GM12878 (cell line): Measurements from ENCODE around the gene GNG12. TPM values are rescaled to one million over a fixed set of nuclear protein-coding genes. Genes with fewer than 3 reads are reported as not detected.

Source experiments
- ATAC-seq: fragments of 200-7000 bp; cut with Tn5 transposase; 3 replicates; pipeline ENCODE4 v1.9.1; 2020; ENCODE audit warnings: mild to moderate bottlenecking, moderate library complexity
- BruUV-seq: library from RNA; stranded (reverse); fragments of 400-500 nt; replicated peaks from 2 replicates; lab custom pipeline; 2021; lab: Mats Ljungman, UMichigan
- CTCF ChIA-PET: fragments of 300-600 bp; sonication (Branson Sonifier 250); formaldehyde crosslinking; extraction: SDS; loops from one replicate; lab custom pipeline; 2021; ENCODE audit warnings: inconsistent platforms; lab: Yijun Ruan, JAX
- POLR2A ChIA-PET: fragments of 350-600 bp; formaldehyde crosslinking; extraction: SDS; loops from one replicate; lab custom pipeline; 2021; ENCODE audit warnings: inconsistent platforms; lab: Charles Lee
- RAD21 ChIA-PET: fragments of 300-600 bp; sonication (Branson Sonifier 250); formaldehyde crosslinking; loops from one replicate; lab custom pipeline; 2023; ENCODE audit warnings: antibody characterized with exemption; ENCODE audit not compliant: unreplicated experiment; lab: Charles Lee
- SMC1A ChIA-PET: fragments of 300-600 bp; sonication (Branson Sonifier 250); formaldehyde crosslinking; loops from one replicate; lab custom pipeline; 2023; ENCODE audit not compliant: unreplicated experiment, uncharacterized antibody; lab: Charles Lee
- DNase-seq: peaks from one replicate; pipeline ENCODE4 v3.0.0-alpha.2; 2011; ENCODE audit warnings: low read depth, low spot score
- FAIRE-seq: peaks from 3 replicates; lab custom pipeline; 2011; peaks lifted over from hg19 to GRCh38; lab: Jason Lieb, UNC
- H2AFZ ChIP-seq: 2 replicates; pipeline ENCODE4 v1.6.0; 2011; ENCODE audit warnings: low read depth, low read length, control low read depth; ENCODE audit not compliant: control insufficient read depth
- H3K27ac ChIP-seq: 2 replicates; pipeline ENCODE4 v1.5.1; 2011; ENCODE audit warnings: control low read depth; ENCODE audit not compliant: control insufficient read depth, insufficient read depth
- H3K27me3 ChIP-seq, 2 experiments: replicated peaks in 1 of 2; 2 replicates each; pipeline versions ENCODE4 v1.6.0 to v1.6.1; 2011; ENCODE audit warnings: low read length in 1 of 2; ENCODE audit not compliant: control insufficient read depth in 2 of 2, insufficient read depth in 2 of 2
- H3K36me3 ChIP-seq, 2 experiments: 2 replicates each; pipeline ENCODE4 v1.5.1; 2011; ENCODE audit warnings: low read length in 1 of 2; ENCODE audit not compliant: control insufficient read depth in 2 of 2, insufficient read depth in 2 of 2
- H3K4me1 ChIP-seq: 2 replicates; pipeline ENCODE4 v1.6.1; 2011; ENCODE audit warnings: mild to moderate bottlenecking, low read length, moderate library complexity, mixed read lengths; ENCODE audit not compliant: control insufficient read depth, insufficient read depth
- H3K4me2 ChIP-seq: 2 replicates; pipeline ENCODE4 v1.6.0; 2011; ENCODE audit warnings: control low read depth; ENCODE audit not compliant: control insufficient read depth, insufficient read depth
- H3K4me3 ChIP-seq: fragments of 200-600 bp; sonication (generic); 2 replicates; pipeline ENCODE4 v1.5.1; 2016
- H3K79me2 ChIP-seq: 2 replicates; pipeline ENCODE4 v1.6.0; 2011; ENCODE audit warnings: low read length; ENCODE audit not compliant: control insufficient read depth, insufficient read depth
- H3K9ac ChIP-seq: 2 replicates; pipeline ENCODE4 v1.8.0; 2011; ENCODE audit warnings: low read length, control low read depth, mixed read lengths; ENCODE audit not compliant: control insufficient read depth, insufficient read depth
- H3K9me3 ChIP-seq: replicated peaks from 3 replicates; pipeline ENCODE4 v1.5.1; 2011; ENCODE audit warnings: mild to moderate bottlenecking, low read length; ENCODE audit not compliant: control insufficient read depth, insufficient read depth
- H4K20me1 ChIP-seq: 2 replicates; pipeline ENCODE4 v1.6.0; 2011; ENCODE audit not compliant: control insufficient read depth, insufficient read depth
- CBX3 ChIP-seq: fragments of 200-600 bp; sonication (generic); IDR thresholded peaks from 2 replicates; pipeline ENCODE4 v1.6.1; 2016; ENCODE audit warnings: low read depth, borderline replicate concordance
- CHD1 ChIP-seq: IDR thresholded peaks from 2 replicates; pipeline ENCODE4 v1.6.1; 2012; ENCODE audit warnings: low read depth, low read length, improper control_type of control experiment
- FOXM1 ChIP-seq: IDR thresholded peaks from 2 replicates; pipeline ENCODE4 v1.6.1; 2012; ENCODE audit warnings: low read depth, mild to moderate bottlenecking, inconsistent platforms, low read length, moderate library complexity
- GABPA ChIP-seq: IDR thresholded peaks from 2 replicates; pipeline ENCODE4 v1.6.1; 2014; ENCODE audit warnings: antibody characterized with exemption, low read depth, mild to moderate bottlenecking, inconsistent platforms
- HCFC1 ChIP-seq: fragments of 150-350 bp; IDR thresholded peaks from 2 replicates; pipeline ENCODE4 v1.6.1; 2014; ENCODE audit warnings: low read length
- HDAC6 ChIP-seq: fragments of 200-600 bp; sonication (generic); IDR thresholded peaks from one replicate; pipeline ENCODE4 v1.8.0; 2017; ENCODE audit warnings: antibody characterized with exemption; ENCODE audit not compliant: unreplicated experiment
- RELA ChIP-seq: fragments of 450-650 bp; IDR thresholded peaks from 2 replicates; pipeline ENCODE4 v1.8.0; 2014; ENCODE audit warnings: borderline replicate concordance; ENCODE audit not compliant: partially characterized antibody
- SMAD5 ChIP-seq: IDR thresholded peaks from 2 replicates; pipeline ENCODE4 v1.6.1; 2016; ENCODE audit warnings: antibody characterized with exemption, low read depth
- TBL1XR1 ChIP-seq: IDR thresholded peaks from 2 replicates; pipeline ENCODE4 v1.6.1; 2012; ENCODE audit warnings: low read depth, low read length, improper control_type of control experiment
- YY1 ChIP-seq: IDR thresholded peaks from 2 replicates; pipeline ENCODE4 v1.6.1; 2011; ENCODE audit warnings: low read depth, mild to moderate bottlenecking, low read length
- ZNF24 ChIP-seq: fragments of 450-650 bp; IDR thresholded peaks from 2 replicates; pipeline ENCODE4 v1.6.1; 2017; ENCODE audit warnings: antibody characterized with exemption, mild to moderate bottlenecking
- ZNF592 ChIP-seq: fragments of 450-650 bp; IDR thresholded peaks from 2 replicates; pipeline ENCODE4 v1.6.1; 2017; ENCODE audit warnings: mild to moderate bottlenecking, moderate library complexity
- in situ Hi-C: fragments of 300-500 bp; cut with MboI; formaldehyde crosslinking; loops from 9 replicates; pipeline ENCODE4 v1.14.3; 2018; ENCODE audit warnings: mixed read lengths
- intact Hi-C: fragments of 100-400 bp; cut with micrococcal nuclease; formaldehyde crosslinking; loops from one replicate; pipeline ENCODE4 v1.14.2; 2022; ENCODE audit not compliant: unreplicated experiment
- polyA plus RNA-seq, 11 experiments: library from polyadenylated mRNA; depleted of rRNA in 4 of 11; unstranded in 6 of 11; stranded (reverse) in 5 of 11; fragments of >200 nt; fragmentation: Nextera tagmentation in 4 of 11; fragmentation: Illumina TruSeq in 1 of 11; extraction: Ambion mirVana in 4 of 11; extraction: Trizol in 1 of 11; gene quantifications; 1 replicate in 1 of 11; 2 replicates in 10 of 11; pipeline versions ENCODE4 v1.2.1 to v1.2.3, GENCODE V29; 2011 to 2016; ENCODE audit warnings: inconsistent platforms in 2 of 11, missing spikeins in 2 of 11, low read depth in 1 of 11
- total RNA-seq, 4 experiments: library from RNA; depleted of rRNA in 3 of 4; stranded (reverse); fragments of >200 nt in 3 of 4; fragmentation: Illumina TruSeq in 1 of 4; extraction: Trizol in 1 of 4; gene quantifications; 2 replicates each; pipeline versions ENCODE4 v1.2.1 to v1.2.3, GENCODE V29; 2013 to 2021
- TF ChIP-seq, protein P1 (sequence below): fragments of 450-650 bp; IDR thresholded peaks from 2 replicates; pipeline ENCODE4 v1.6.1; 2018; ENCODE audit warnings: borderline replicate concordance, mild to moderate bottlenecking; ENCODE audit not compliant: partially characterized antibody

Gene GNG12
- total and polyA plus RNA-seq, 10 of the 15 experiments (the other 5 are each of a cell fraction or from before 2014, with no cell fraction given) = 0.22 to 32.8 (median 0.35) TPM

- Histone ChIP-seq H3K4me1 (peaks cover 4% of the 10 kb centered on the region; the same call in 1 of the 2 replicates), H3K36me3 (0 out of 4 replicates have a peak, but pooled peaks cover 0 to 3% of the 10 kb centered on the region in 2 experiments), H2AFZ (no peak overlapping the region), H3K4me2 (no peak overlapping the region), H3K9me3 (no peaks in the 10 kb centered on the region; the same call in 2 of the 3 replicates), H3K4me3 (no peak overlapping the region), H3K9ac (no peak overlapping the region), H4K20me1 (no peaks in the 10 kb centered on the region), H3K79me2 (peaks cover 25% of the 10 kb centered on the region), H3K27me3 (no peaks in the 10 kb centered on the region), H3K27ac (no peak overlapping the region)
- ChIA-PET POLR2A (interaction anchor here (1.7 to 1.8 kb wide), 2 partner anchors 64 to 132 kb away, joined by 5 read pairs; no protein-coding TSS in a partner anchor), SMC1A (interaction anchor here (1.1 to 11.4 kb wide), 10 partner anchors 8 to 155 kb away, joined by 3 to 197 read pairs (median 3); no protein-coding TSS in a partner anchor), RAD21 (interaction anchor here (0.8 to 11.0 kb wide), 5 partner anchors 24 to 78 kb away, joined by 3 to 225 read pairs (median 3); no protein-coding TSS in a partner anchor), CTCF (interaction anchor here (0.7 to 8.6 kb wide), 6 partner anchors 32 to 157 kb away, joined by 3 to 107 read pairs (median 4); no protein-coding TSS in a partner anchor)
- ATAC-seq (no peak), DNase-seq (no peak), FAIRE-seq (no peak)
- TF ChIP-seq GABPA = no peak
- TF ChIP-seq SMAD5 = no peak
- no peak for TF ChIP-seq RELA
- TF ChIP-seq, protein P1, sequence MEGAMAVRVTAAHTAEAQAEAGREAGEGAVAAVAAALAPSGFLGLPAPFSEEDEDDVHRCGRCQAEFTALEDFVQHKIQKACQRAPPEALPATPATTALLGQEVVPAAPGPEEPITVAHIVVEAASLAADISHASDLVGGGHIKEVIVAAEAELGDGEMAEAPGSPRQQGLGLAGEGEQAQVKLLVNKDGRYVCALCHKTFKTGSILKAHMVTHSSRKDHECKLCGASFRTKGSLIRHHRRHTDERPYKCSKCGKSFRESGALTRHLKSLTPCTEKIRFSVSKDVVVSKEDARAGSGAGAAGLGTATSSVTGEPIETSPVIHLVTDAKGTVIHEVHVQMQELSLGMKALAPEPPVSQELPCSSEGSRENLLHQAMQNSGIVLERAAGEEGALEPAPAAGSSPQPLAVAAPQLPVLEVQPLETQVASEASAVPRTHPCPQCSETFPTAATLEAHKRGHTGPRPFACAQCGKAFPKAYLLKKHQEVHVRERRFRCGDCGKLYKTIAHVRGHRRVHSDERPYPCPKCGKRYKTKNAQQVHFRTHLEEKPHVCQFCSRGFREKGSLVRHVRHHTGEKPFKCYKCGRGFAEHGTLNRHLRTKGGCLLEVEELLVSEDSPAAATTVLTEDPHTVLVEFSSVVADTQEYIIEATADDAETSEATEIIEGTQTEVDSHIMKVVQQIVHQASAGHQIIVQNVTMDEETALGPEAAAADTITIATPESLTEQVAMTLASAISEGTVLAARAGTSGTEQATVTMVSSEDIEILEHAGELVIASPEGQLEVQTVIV = no peak
- TF ChIP-seq ZNF24 = no peak
- no peak for TF ChIP-seq HDAC6
- no peak for TF ChIP-seq ZNF592
- TF ChIP-seq HCFC1 = no peak
- TF ChIP-seq TBL1XR1 = no peak
- TF ChIP-seq CBX3 = no peak
- no peak for TF ChIP-seq YY1
- no peak for TF ChIP-seq FOXM1
- no peak for TF ChIP-seq CHD1
- no TSS peak for BruUV-seq
- in situ Hi-C loops (no loop called here), intact Hi-C loops (no loop called here)
Measured at GRCh38 chr1:67690018-67690363, 143.3 kb downstream of the GNG12 start.
